Measurements from ENCODE around the gene PTPN2.

Gene PTPN2

DNA sequence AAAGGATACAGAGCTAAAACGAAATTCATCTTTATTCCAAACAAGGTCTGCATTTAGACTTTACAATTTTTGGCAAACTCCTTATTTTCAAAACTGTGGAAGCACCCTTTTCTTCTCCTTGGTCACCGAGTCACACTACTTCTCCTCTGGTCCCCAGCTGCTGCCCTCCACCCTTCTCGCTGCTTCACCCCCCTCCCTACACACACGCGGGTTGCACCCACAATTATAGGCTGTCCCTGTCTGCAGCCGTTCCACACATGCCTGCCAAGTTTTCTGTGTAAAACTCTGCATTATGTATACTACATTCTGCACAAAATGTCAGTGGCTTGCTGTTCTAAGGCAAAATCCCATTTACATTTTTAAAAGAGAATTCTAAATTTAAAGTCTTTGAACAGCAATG, 63.5 kb downstream of the PTPN2 start:
- ATAC-seq: no peak
- no peak for TF ChIP-seq GLIS3 (CRISPR knock-in tag; IDR thresholded peaks at IDR 0.05)
- TF ChIP-seq, protein P1, sequence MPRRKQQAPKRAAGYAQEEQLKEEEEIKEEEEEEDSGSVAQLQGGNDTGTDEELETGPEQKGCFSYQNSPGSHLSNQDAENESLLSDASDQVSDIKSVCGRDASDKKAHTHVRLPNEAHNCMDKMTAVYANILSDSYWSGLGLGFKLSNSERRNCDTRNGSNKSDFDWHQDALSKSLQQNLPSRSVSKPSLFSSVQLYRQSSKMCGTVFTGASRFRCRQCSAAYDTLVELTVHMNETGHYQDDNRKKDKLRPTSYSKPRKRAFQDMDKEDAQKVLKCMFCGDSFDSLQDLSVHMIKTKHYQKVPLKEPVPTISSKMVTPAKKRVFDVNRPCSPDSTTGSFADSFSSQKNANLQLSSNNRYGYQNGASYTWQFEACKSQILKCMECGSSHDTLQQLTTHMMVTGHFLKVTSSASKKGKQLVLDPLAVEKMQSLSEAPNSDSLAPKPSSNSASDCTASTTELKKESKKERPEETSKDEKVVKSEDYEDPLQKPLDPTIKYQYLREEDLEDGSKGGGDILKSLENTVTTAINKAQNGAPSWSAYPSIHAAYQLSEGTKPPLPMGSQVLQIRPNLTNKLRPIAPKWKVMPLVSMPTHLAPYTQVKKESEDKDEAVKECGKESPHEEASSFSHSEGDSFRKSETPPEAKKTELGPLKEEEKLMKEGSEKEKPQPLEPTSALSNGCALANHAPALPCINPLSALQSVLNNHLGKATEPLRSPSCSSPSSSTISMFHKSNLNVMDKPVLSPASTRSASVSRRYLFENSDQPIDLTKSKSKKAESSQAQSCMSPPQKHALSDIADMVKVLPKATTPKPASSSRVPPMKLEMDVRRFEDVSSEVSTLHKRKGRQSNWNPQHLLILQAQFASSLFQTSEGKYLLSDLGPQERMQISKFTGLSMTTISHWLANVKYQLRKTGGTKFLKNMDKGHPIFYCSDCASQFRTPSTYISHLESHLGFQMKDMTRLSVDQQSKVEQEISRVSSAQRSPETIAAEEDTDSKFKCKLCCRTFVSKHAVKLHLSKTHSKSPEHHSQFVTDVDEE (CRISPR knock-in tag; IDR thresholded peaks at IDR 0.05): no peak
- TF ChIP-seq, protein P2, sequence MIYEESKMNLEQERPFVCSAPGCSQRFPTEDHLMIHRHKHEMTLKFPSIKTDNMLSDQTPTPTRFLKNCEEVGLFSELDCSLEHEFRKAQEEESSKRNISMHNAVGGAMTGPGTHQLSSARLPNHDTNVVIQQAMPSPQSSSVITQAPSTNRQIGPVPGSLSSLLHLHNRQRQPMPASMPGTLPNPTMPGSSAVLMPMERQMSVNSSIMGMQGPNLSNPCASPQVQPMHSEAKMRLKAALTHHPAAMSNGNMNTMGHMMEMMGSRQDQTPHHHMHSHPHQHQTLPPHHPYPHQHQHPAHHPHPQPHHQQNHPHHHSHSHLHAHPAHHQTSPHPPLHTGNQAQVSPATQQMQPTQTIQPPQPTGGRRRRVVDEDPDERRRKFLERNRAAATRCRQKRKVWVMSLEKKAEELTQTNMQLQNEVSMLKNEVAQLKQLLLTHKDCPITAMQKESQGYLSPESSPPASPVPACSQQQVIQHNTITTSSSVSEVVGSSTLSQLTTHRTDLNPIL (CRISPR knock-in tag; IDR thresholded peaks at IDR 0.05; ENCODE audit: low read depth): no peak
- no peak for TF ChIP-seq ZNF565 (CRISPR knock-in tag; conservative IDR thresholded peaks at IDR 0.05; ENCODE audit: low read depth)
- no peak for TF ChIP-seq ZFP3 (CRISPR knock-in tag; IDR thresholded peaks at IDR 0.05)
- no peak for TF ChIP-seq ESRRG (CRISPR knock-in tag; IDR thresholded peaks at IDR 0.05)
- TF ChIP-seq, protein P3, sequence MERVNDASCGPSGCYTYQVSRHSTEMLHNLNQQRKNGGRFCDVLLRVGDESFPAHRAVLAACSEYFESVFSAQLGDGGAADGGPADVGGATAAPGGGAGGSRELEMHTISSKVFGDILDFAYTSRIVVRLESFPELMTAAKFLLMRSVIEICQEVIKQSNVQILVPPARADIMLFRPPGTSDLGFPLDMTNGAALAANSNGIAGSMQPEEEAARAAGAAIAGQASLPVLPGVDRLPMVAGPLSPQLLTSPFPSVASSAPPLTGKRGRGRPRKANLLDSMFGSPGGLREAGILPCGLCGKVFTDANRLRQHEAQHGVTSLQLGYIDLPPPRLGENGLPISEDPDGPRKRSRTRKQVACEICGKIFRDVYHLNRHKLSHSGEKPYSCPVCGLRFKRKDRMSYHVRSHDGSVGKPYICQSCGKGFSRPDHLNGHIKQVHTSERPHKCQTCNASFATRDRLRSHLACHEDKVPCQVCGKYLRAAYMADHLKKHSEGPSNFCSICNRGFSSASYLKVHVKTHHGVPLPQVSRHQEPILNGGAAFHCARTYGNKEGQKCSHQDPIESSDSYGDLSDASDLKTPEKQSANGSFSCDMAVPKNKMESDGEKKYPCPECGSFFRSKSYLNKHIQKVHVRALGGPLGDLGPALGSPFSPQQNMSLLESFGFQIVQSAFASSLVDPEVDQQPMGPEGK (CRISPR knock-in tag; IDR thresholded peaks at IDR 0.05; ENCODE audit: borderline replicate concordance): no peak
- no peak for TF ChIP-seq TOX (CRISPR knock-in tag; IDR thresholded peaks at IDR 0.05; ENCODE audit: borderline replicate concordance)
- TF ChIP-seq, protein P4, sequence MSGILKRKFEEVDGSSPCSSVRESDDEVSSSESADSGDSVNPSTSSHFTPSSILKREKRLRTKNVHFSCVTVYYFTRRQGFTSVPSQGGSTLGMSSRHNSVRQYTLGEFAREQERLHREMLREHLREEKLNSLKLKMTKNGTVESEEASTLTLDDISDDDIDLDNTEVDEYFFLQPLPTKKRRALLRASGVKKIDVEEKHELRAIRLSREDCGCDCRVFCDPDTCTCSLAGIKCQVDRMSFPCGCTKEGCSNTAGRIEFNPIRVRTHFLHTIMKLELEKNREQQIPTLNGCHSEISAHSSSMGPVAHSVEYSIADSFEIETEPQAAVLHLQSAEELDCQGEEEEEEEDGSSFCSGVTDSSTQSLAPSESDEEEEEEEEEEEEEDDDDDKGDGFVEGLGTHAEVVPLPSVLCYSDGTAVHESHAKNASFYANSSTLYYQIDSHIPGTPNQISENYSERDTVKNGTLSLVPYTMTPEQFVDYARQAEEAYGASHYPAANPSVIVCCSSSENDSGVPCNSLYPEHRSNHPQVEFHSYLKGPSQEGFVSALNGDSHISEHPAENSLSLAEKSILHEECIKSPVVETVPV (CRISPR knock-in tag; IDR thresholded peaks at IDR 0.05): no peak
- TF ChIP-seq, protein P5, sequence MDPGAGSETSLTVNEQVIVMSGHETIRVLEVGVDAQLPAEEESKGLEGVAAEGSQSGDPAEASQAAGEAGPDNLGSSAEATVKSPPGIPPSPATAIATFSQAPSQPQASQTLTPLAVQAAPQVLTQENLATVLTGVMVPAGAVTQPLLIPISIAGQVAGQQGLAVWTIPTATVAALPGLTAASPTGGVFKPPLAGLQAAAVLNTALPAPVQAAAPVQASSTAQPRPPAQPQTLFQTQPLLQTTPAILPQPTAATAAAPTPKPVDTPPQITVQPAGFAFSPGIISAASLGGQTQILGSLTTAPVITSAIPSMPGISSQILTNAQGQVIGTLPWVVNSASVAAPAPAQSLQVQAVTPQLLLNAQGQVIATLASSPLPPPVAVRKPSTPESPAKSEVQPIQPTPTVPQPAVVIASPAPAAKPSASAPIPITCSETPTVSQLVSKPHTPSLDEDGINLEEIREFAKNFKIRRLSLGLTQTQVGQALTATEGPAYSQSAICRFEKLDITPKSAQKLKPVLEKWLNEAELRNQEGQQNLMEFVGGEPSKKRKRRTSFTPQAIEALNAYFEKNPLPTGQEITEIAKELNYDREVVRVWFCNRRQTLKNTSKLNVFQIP (CRISPR knock-in tag; IDR thresholded peaks at IDR 0.05; ENCODE audit: borderline replicate concordance, low read depth): no peak
- no peak for TF ChIP-seq ZNF70 (CRISPR knock-in tag; IDR thresholded peaks at IDR 0.05)
- TF ChIP-seq SNAI2 (CRISPR knock-in tag; IDR thresholded peaks at IDR 0.05): no peak
- TF ChIP-seq BACH2 (CRISPR knock-in tag; IDR thresholded peaks at IDR 0.05; ENCODE audit: borderline replicate concordance): no peak
- TF ChIP-seq ZFP30 (CRISPR knock-in tag; IDR thresholded peaks at IDR 0.05): no peak
- TF ChIP-seq TCF4 (CRISPR knock-in tag; IDR thresholded peaks at IDR 0.05; ENCODE audit: borderline replicate concordance): no peak
- TF ChIP-seq PPARA (CRISPR knock-in tag; IDR thresholded peaks at IDR 0.05; ENCODE audit: borderline replicate concordance): no peak

DNA sequence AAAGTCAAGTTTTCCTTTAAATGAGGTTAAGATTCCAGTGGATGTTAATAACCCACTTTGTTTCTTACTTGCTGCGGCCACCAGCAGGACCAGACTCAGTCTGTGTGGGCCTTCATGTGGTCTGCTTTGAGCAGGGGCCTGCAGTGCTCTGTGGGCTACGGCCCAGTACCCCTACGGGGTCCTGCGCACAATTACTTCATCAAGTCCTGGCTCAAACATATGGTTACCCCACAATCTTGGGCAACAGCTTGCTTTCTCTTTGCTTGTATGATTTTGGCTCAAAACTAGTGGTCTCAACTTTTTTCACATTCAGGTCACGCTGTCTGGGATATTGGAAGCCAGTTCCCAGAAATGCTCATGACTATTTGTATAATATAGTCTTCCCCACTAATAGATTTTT, 64.2 kb downstream of the PTPN2 start:
- TF ChIP-seq PPARA (CRISPR knock-in tag; IDR thresholded peaks at IDR 0.05; ENCODE audit: borderline replicate concordance) (no peak), SNAI2 (CRISPR knock-in tag; IDR thresholded peaks at IDR 0.05) (no peak), OSR1 (CRISPR knock-in tag; IDR thresholded peaks at IDR 0.05) (no peak), ESRRG (CRISPR knock-in tag; IDR thresholded peaks at IDR 0.05) (no peak), ZC3H10 (CRISPR knock-in tag; IDR thresholded peaks at IDR 0.05) (no peak), ZNF70 (CRISPR knock-in tag; IDR thresholded peaks at IDR 0.05) (no peak), RARB (CRISPR knock-in tag; IDR thresholded peaks at IDR 0.05) (no peak), ZNF8 (CRISPR knock-in tag; IDR thresholded peaks at IDR 0.05) (no peak), ZFP3 (CRISPR knock-in tag; IDR thresholded peaks at IDR 0.05) (no peak), GLIS3 (CRISPR knock-in tag; IDR thresholded peaks at IDR 0.05) (no peak), ARNTL (CRISPR knock-in tag; IDR thresholded peaks at IDR 0.05; ENCODE audit: borderline replicate concordance, low read depth) (no peak), ZNF565 (CRISPR knock-in tag; conservative IDR thresholded peaks at IDR 0.05; ENCODE audit: low read depth) (no peak), ZFP30 (CRISPR knock-in tag; IDR thresholded peaks at IDR 0.05) (no peak)
- TF ChIP-seq, protein P3 (CRISPR knock-in tag; IDR thresholded peaks at IDR 0.05; ENCODE audit: borderline replicate concordance): no peak
- TF ChIP-seq, protein P1 (CRISPR knock-in tag; IDR thresholded peaks at IDR 0.05): no peak
- TF ChIP-seq, protein P5 (CRISPR knock-in tag; IDR thresholded peaks at IDR 0.05; ENCODE audit: borderline replicate concordance, low read depth): no peak
- TF ChIP-seq, protein P2 (CRISPR knock-in tag; IDR thresholded peaks at IDR 0.05; ENCODE audit: low read depth): no peak
- no peak for ATAC-seq
